Liver (tissue), 9 donors: ENCODE measurements around the gene ACOXL. TPM values are rescaled to one million over a fixed set of nuclear protein-coding genes. Genes with fewer than 3 reads are reported as not detected.

Source experiments
- DNase-seq: peaks from one replicate; pipeline ENCODE4 v3.0.0-alpha.2; 2017; ENCODE audit warnings: low spot score
- H3K27ac ChIP-seq, 2 donors: one replicate each; pipeline ENCODE4 v1.7.0; 2013; ENCODE audit warnings: inconsistent platforms in 2 of 2, low read length in 2 of 2, control low read depth in 1 of 2, low read depth in 1 of 2, mild to moderate bottlenecking in 1 of 2
- H3K27me3 ChIP-seq, 4 donors: one replicate each; pipeline versions ENCODE4 v1.6.1 to v1.7.0; 2013; ENCODE audit warnings: low read length in 3 of 4, inconsistent platforms in 1 of 4, mild to moderate bottlenecking in 1 of 4, moderate library complexity in 1 of 4; ENCODE audit not compliant: control insufficient read depth in 4 of 4, insufficient read depth in 4 of 4
- H3K36me3 ChIP-seq, 4 donors: one replicate each; pipeline versions ENCODE4 v1.6.1 to v1.7.0; 2013; ENCODE audit warnings: low read length in 3 of 4, mild to moderate bottlenecking in 3 of 4, low read depth in 1 of 4, moderate library complexity in 1 of 4; ENCODE audit not compliant: control insufficient read depth in 4 of 4, insufficient read depth in 3 of 4
- H3K4me1 ChIP-seq, 4 donors: one replicate each; pipeline versions ENCODE4 v1.6.1 to v1.7.0; 2013; ENCODE audit warnings: low read length in 3 of 4, mild to moderate bottlenecking in 3 of 4, moderate library complexity in 1 of 4; ENCODE audit not compliant: control insufficient read depth in 4 of 4, insufficient read depth in 4 of 4
- H3K4me3 ChIP-seq, 3 donors: one replicate each; pipeline versions ENCODE4 v1.6.1 to v1.7.0; 2013; ENCODE audit warnings: low read length in 3 of 3, control low read depth in 1 of 3, low read depth in 1 of 3, mild to moderate bottlenecking in 1 of 3
- H3K9ac ChIP-seq, 2 donors: one replicate each; pipeline ENCODE4 v1.7.0; 2013; ENCODE audit warnings: low read length in 2 of 2, mild to moderate bottlenecking in 2 of 2, moderate library complexity in 2 of 2, control low read depth in 1 of 2, low read depth in 1 of 2
- H3K9me3 ChIP-seq, 4 donors: one replicate each; pipeline versions ENCODE4 v1.6.1 to v1.7.0; 2013; ENCODE audit warnings: low read length in 3 of 4; ENCODE audit not compliant: control insufficient read depth in 4 of 4
- EGR1 ChIP-seq, 2 donors: IDR thresholded peaks; 2 replicates each; pipeline ENCODE4 v1.6.1; 2016 to 2018; ENCODE audit warnings: antibody characterized with exemption in 2 of 2, low read depth in 2 of 2
- FOXA1 ChIP-seq: IDR thresholded peaks from 2 replicates; pipeline ENCODE4 v1.6.1; 2016; ENCODE audit warnings: antibody characterized with exemption
- FOXA2 ChIP-seq: IDR thresholded peaks from 2 replicates; pipeline ENCODE4 v1.6.1; 2016; ENCODE audit warnings: antibody characterized with exemption
- NR2F2 ChIP-seq: IDR thresholded peaks from 2 replicates; pipeline ENCODE4 v1.6.1; 2016; ENCODE audit warnings: antibody characterized with exemption
- RAD21 ChIP-seq, 2 donors: IDR thresholded peaks; 2 replicates each; pipeline ENCODE4 v1.6.1; 2016; ENCODE audit warnings: antibody characterized with exemption in 2 of 2, mild to moderate bottlenecking in 2 of 2
- RXRA ChIP-seq, 2 donors: IDR thresholded peaks; 2 replicates each; pipeline ENCODE4 v1.6.1; 2017 to 2018; ENCODE audit warnings: antibody characterized with exemption in 2 of 2, mild to moderate bottlenecking in 1 of 2
- SP1 ChIP-seq: IDR thresholded peaks from 2 replicates; pipeline ENCODE4 v1.6.1; 2018; ENCODE audit warnings: antibody characterized with exemption, mild to moderate bottlenecking
- TAF1 ChIP-seq: conservative IDR thresholded peaks from 2 replicates; pipeline ENCODE4 v1.6.1; 2016; ENCODE audit warnings: antibody characterized with exemption, mild to moderate bottlenecking
- WGBS: extraction: QIAGEN DNeasy Blood & Tissue Kit; methylation state at CpG from one replicate; pipeline ENCODE4 v1.1.7; 2013; 5-methylcytosine and 5-hydroxymethylcytosine counted together
- polyA plus RNA-seq, 2 donors: library from polyadenylated mRNA; stranded (reverse) in 1 of 2; unstranded in 1 of 2; fragments of 200-250 nt in 1 of 2; fragments of >200 nt in 1 of 2; fragmentation: Nextera tagmentation in 1 of 2; extraction: Ambion mirVana in 1 of 2; gene quantifications; one replicate each; pipeline versions ENCODE4 v1.2.1 to v1.2.3, GENCODE V29; 2013 to 2015
- total RNA-seq, 2 donors: library from RNA; depleted of rRNA; stranded (reverse); fragments of >200 nt; gene quantifications; one replicate each; pipeline ENCODE4 v1.2.3, GENCODE V29; 2014
- TF ChIP-seq, protein P1 (sequence below): IDR thresholded peaks from 2 replicates; pipeline ENCODE4 v1.6.1; 2016; ENCODE audit warnings: antibody characterized with exemption, mild to moderate bottlenecking
- TF ChIP-seq, protein P2 (sequence below): IDR thresholded peaks from 2 replicates; pipeline ENCODE4 v1.6.1; 2016; ENCODE audit warnings: antibody characterized with exemption
- TF ChIP-seq, protein P3 (sequence below): IDR thresholded peaks from 2 replicates; pipeline ENCODE4 v1.6.1; 2016; ENCODE audit warnings: antibody characterized with exemption
- TF ChIP-seq, protein P4 (sequence below): fragments of 150-350 bp; IDR thresholded peaks from 2 replicates; pipeline ENCODE4 v1.5.1; 2017; ENCODE audit warnings: improper control_type of control experiment, low read depth, low read length; ENCODE audit not compliant: missing input control
- donor health status: healthy.
- donor health status: healthy.
- donor health status: healthy.
- donor health status: healthy.
- donor health status: healthy.

The ACOXL gene
- total and polyA plus RNA-seq, 4 donors, result 0.07 TPM; not detected in 3

DNA sequence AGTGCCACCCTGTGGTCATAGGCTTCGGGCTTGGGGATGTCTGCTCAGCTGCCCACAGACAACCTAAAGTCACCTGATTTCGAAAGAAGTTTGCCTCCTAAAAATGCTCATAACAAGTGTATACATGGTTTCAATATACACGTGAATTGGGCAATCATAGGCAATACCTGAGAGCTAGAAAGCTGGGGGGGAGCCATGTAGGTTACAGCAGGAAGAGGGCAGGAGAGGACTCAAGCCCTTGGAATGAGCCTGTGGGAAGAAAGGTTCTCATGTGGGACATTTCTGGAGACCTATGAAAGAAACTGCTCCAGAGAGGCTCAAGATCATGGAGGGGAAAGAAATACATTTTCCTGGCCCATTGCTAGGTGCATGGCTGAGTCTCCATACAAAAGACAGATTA is 109.7 kb downstream of the ACOXL start:
- WGBS, result 52% methylated on average over 3 of the region's 3 CpGs
- no peak for DNase-seq
- H3K9me3 ChIP-seq, result no peaks in the 10 kb centered on the region
- no peaks in the 10 kb centered on the region for H3K4me1 ChIP-seq
- H3K27ac ChIP-seq, result no peak overlapping the region
- TF ChIP-seq, protein P1, sequence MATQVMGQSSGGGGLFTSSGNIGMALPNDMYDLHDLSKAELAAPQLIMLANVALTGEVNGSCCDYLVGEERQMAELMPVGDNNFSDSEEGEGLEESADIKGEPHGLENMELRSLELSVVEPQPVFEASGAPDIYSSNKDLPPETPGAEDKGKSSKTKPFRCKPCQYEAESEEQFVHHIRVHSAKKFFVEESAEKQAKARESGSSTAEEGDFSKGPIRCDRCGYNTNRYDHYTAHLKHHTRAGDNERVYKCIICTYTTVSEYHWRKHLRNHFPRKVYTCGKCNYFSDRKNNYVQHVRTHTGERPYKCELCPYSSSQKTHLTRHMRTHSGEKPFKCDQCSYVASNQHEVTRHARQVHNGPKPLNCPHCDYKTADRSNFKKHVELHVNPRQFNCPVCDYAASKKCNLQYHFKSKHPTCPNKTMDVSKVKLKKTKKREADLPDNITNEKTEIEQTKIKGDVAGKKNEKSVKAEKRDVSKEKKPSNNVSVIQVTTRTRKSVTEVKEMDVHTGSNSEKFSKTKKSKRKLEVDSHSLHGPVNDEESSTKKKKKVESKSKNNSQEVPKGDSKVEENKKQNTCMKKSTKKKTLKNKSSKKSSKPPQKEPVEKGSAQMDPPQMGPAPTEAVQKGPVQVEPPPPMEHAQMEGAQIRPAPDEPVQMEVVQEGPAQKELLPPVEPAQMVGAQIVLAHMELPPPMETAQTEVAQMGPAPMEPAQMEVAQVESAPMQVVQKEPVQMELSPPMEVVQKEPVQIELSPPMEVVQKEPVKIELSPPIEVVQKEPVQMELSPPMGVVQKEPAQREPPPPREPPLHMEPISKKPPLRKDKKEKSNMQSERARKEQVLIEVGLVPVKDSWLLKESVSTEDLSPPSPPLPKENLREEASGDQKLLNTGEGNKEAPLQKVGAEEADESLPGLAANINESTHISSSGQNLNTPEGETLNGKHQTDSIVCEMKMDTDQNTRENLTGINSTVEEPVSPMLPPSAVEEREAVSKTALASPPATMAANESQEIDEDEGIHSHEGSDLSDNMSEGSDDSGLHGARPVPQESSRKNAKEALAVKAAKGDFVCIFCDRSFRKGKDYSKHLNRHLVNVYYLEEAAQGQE, result no peak
- no peak for TF ChIP-seq FOXA2
- no peak for TF ChIP-seq EGR1 (IDR thresholded peaks at IDR 0.05; ENCODE audit: low read depth in 2 of 2)
- no peak for TF ChIP-seq NR2F2
- TF ChIP-seq, protein P2, sequence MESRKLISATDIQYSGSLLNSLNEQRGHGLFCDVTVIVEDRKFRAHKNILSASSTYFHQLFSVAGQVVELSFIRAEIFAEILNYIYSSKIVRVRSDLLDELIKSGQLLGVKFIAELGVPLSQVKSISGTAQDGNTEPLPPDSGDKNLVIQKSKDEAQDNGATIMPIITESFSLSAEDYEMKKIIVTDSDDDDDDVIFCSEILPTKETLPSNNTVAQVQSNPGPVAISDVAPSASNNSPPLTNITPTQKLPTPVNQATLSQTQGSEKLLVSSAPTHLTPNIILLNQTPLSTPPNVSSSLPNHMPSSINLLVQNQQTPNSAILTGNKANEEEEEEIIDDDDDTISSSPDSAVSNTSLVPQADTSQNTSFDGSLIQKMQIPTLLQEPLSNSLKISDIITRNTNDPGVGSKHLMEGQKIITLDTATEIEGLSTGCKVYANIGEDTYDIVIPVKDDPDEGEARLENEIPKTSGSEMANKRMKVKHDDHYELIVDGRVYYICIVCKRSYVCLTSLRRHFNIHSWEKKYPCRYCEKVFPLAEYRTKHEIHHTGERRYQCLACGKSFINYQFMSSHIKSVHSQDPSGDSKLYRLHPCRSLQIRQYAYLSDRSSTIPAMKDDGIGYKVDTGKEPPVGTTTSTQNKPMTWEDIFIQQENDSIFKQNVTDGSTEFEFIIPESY, result no peak
- no peak for TF ChIP-seq RAD21 (IDR thresholded peaks at IDR 0.05)
- no peak for TF ChIP-seq SP1
- H3K4me3 ChIP-seq, result no peak overlapping the region
- no peaks in the 10 kb centered on the region for H3K36me3 ChIP-seq
- no peak overlapping the region for H3K9ac ChIP-seq
- peaks cover 0 to 2% (median 0%) of the 10 kb centered on the region in 4 donors for H3K27me3 ChIP-seq

DNA sequence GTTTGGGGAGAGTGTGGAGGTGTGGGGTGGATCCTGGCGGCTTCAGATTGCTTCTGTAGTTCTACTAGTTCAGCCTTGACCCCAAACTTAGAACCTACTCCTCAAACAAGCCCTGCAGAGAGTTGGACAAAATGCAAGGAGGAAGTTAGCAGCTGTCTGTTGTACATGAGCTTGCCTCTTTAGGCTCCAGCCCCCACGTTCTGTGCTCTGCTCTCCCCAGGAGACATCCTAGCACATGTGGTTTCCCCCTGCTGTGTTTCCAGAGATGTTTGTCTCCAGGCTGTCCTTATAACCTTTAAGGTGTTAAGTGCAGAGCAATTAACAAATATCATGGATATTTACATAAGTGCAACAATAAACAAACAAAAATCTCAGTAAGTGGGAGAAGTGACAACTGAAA is 111.1 kb downstream of the ACOXL start:
- 56% methylated on average over 2 of the region's 2 CpGs for WGBS
- Histone ChIP-seq H3K9ac (no peak overlapping the region), H3K36me3 (no peaks in the 10 kb centered on the region), H3K9me3 (no peaks in the 10 kb centered on the region), H3K4me3 (no peak overlapping the region), H3K27me3 (peaks cover 0 to 2% (median 0%) of the 10 kb centered on the region in 4 donors), H3K4me1 (no peaks in the 10 kb centered on the region), H3K27ac (no peak overlapping the region)
- DNase-seq, result no peak
- TF ChIP-seq SP1, result no peak
- TF ChIP-seq NR2F2, result no peak
- TF ChIP-seq, protein P3, sequence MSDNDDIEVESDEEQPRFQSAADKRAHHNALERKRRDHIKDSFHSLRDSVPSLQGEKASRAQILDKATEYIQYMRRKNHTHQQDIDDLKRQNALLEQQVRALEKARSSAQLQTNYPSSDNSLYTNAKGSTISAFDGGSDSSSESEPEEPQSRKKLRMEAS, result no peak
- no peak for TF ChIP-seq FOXA2
- TF ChIP-seq RXRA (IDR thresholded peaks at IDR 0.05), result no peak

DNA sequence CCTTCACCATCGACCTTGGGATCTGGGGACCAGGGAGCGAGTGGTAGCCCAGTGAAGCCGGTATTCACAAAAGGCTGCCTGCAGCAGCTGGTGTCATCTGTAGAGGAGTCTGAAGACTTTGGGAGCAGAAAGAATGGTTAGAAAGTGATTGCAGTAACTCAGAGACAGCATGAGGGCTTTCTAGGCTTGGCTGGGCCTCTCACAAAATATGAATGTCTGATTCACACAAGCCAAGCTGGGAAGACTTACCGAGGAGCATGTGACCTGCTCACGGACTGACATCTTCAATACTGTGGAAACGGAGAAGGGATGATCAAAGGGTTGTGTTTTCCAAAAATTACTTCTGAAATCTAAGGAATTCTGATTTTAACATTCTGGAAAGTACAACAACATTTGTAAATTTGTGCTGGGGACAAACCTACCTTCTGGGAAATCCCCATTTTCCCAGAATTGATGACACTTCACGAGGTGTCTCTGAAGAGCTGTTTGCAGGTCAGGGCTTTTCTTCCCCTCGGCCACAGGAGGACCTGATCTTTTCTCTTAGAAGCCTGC is 111.7 kb downstream of the ACOXL start:
- H3K27ac ChIP-seq, result no peak overlapping the region
- no peaks in the 10 kb centered on the region for H3K9me3 ChIP-seq
- no peak overlapping the region for H3K4me3 ChIP-seq
- peaks cover 0 to 2% (median 0%) of the 10 kb centered on the region in 4 donors for H3K27me3 ChIP-seq
- no peak for DNase-seq
- H3K9ac ChIP-seq, result no peak overlapping the region
- WGBS, result 81% methylated on average over 8 of the region's 8 CpGs
- no peaks in the 10 kb centered on the region for H3K36me3 ChIP-seq
- H3K4me1 ChIP-seq, result no peaks in the 10 kb centered on the region
- no peak for TF ChIP-seq FOXA1
- TF ChIP-seq, protein P4, sequence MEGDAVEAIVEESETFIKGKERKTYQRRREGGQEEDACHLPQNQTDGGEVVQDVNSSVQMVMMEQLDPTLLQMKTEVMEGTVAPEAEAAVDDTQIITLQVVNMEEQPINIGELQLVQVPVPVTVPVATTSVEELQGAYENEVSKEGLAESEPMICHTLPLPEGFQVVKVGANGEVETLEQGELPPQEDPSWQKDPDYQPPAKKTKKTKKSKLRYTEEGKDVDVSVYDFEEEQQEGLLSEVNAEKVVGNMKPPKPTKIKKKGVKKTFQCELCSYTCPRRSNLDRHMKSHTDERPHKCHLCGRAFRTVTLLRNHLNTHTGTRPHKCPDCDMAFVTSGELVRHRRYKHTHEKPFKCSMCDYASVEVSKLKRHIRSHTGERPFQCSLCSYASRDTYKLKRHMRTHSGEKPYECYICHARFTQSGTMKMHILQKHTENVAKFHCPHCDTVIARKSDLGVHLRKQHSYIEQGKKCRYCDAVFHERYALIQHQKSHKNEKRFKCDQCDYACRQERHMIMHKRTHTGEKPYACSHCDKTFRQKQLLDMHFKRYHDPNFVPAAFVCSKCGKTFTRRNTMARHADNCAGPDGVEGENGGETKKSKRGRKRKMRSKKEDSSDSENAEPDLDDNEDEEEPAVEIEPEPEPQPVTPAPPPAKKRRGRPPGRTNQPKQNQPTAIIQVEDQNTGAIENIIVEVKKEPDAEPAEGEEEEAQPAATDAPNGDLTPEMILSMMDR, result no peak
- no peak for TF ChIP-seq TAF1
- no peak for TF ChIP-seq FOXA2
- no peak for TF ChIP-seq NR2F2
- TF ChIP-seq RAD21 (IDR thresholded peaks at IDR 0.05), result no peak
- TF ChIP-seq, protein P2, result no peak
